Lower leg skin (tissue), 3 donors: ENCODE measurements around the gene NUDT3.

Experiments used
- POLR2A ChIP-seq, 2 donors: fragments of 450-650 bp; IDR thresholded peaks; one replicate each; pipeline ENCODE4 v1.6.1; 2016 to 2017; ENCODE audit warnings: antibody characterized with exemption in 2 of 2, mild to moderate bottlenecking in 1 of 2, moderate library complexity in 1 of 2
- TF ChIP-seq, protein P1 (sequence below), 3 donors: fragments of 450-650 bp; IDR thresholded peaks; one replicate each; pipeline ENCODE4 v1.5.1; 2016; ENCODE audit warnings: antibody characterized with exemption in 3 of 3, mild to moderate bottlenecking in 3 of 3, moderate library complexity in 2 of 3

DNA sequence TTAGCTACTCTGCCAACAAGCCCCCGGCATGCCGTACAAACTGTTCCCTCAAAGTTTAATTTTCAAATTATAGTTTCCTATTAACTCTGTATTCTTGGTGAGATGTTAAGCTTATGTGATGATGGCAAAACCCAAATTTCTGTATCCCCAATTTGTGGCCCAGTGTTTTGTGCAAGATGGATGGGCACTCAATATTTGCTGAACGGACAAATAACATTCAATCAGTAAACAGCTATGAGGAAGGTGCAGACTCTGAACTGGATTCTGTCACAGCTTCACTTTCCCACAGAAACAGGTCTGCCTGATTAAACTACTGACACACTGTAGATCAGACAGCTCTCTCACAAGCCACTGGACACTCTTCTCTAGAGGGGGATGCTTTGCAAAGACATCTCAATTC is 54.1 kb downstream of the NUDT3 start:
- TF ChIP-seq POLR2A (IDR thresholded peaks at IDR 0.05) = no peak
- TF ChIP-seq, protein P1, sequence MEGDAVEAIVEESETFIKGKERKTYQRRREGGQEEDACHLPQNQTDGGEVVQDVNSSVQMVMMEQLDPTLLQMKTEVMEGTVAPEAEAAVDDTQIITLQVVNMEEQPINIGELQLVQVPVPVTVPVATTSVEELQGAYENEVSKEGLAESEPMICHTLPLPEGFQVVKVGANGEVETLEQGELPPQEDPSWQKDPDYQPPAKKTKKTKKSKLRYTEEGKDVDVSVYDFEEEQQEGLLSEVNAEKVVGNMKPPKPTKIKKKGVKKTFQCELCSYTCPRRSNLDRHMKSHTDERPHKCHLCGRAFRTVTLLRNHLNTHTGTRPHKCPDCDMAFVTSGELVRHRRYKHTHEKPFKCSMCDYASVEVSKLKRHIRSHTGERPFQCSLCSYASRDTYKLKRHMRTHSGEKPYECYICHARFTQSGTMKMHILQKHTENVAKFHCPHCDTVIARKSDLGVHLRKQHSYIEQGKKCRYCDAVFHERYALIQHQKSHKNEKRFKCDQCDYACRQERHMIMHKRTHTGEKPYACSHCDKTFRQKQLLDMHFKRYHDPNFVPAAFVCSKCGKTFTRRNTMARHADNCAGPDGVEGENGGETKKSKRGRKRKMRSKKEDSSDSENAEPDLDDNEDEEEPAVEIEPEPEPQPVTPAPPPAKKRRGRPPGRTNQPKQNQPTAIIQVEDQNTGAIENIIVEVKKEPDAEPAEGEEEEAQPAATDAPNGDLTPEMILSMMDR (IDR thresholded peaks at IDR 0.05) = no peak
